Measurements from ENCODE around the gene AP3M1. TPM values are rescaled to one million over a fixed set of nuclear protein-coding genes. Genes with fewer than 3 reads are reported as not detected.
"Not testable (repeated sequence)": the region's sequence is repeated elsewhere in the genome, so short reads cannot be mapped to it uniquely, and the experiment has no call there.

The AP3M1 gene
- total RNA-seq, 2 donors from 2014 or later = 47.2 to 53.5 TPM

- Mint-ChIP-seq H3K27ac (no peak overlapping the region), H3K27me3 (ENCODE audit: insufficient read depth) (no peaks in the 10 kb centered on the region), H3K9me3 (no peaks in the 10 kb centered on the region), H3K4me3 (no peak overlapping the region), H3K4me1 (no peaks in the 10 kb centered on the region), H3K36me3 (ENCODE audit: low read depth) (peaks cover 32% of the 10 kb centered on the region)
- no peak for TF ChIP-seq CTCF (conservative IDR thresholded peaks at IDR 0.05)
- no peaks in the 10 kb centered on the region for H3K27me3 ChIP-seq (ENCODE audit: control insufficient read depth, insufficient read depth, low read length, poor library complexity, severe bottlenecking)
- no peaks in the 10 kb centered on the region for H3K4me1 ChIP-seq (ENCODE audit: control insufficient read depth, insufficient read depth, low read length)
- 84% methylated on average over 2 of the region's 2 CpGs; no CpG with 5 or more reads in 1 of the 2 experiments for WGBS, 2 experiments (ENCODE audit: insufficient coverage in 1 of 2, insufficient read length in 1 of 2)
- no peak overlapping the region for H3K4me3 ChIP-seq (ENCODE audit: low read length)
- H3K9me3 ChIP-seq (ENCODE audit: control insufficient read depth, low read length) = no peaks in the 10 kb centered on the region
- no peak for DNase-seq
- H3K9ac ChIP-seq (ENCODE audit: extremely low read depth, low read length, poor library complexity, severe bottlenecking) = no peak overlapping the region
- no peak overlapping the region for H3K27ac ChIP-seq (ENCODE audit: low read depth, low read length)
- peaks cover 32% of the 10 kb centered on the region for H3K36me3 ChIP-seq (ENCODE audit: control insufficient read depth, insufficient read depth, low read length)
These were observed 10.1 kb downstream of the AP3M1 start for GRCh38 chr10:74140553-74140952.

DNA sequence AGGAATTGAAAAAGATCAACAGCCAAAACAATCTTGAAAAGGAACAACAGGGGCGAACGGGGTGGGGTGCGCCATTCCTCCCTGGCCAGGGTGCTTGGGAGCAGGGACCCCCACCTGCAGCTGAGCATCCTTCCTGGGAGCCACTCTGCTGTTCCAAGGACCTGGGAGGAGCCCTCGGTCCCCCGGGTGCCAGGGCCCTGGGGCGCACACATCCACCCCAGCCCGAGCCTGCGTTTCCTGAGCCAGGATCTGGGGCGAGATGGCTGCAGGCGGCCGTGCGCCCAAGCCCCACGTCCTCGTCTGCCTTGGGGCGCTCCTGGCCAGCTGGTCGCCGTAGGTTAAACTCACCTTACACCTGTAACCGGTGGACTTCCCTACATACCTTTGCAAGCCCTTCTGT is 10.6 kb downstream of the AP3M1 start:
- H3K27ac ChIP-seq (ENCODE audit: low read depth, low read length) = no peak overlapping the region
- H3K9me3 Mint-ChIP-seq = no peaks in the 10 kb centered on the region
- no peak overlapping the region for H3K9ac ChIP-seq (ENCODE audit: extremely low read depth, low read length, poor library complexity, severe bottlenecking)
- H3K4me3 ChIP-seq (ENCODE audit: low read length) = no peak overlapping the region
- peaks cover 36% of the 10 kb centered on the region for H3K36me3 ChIP-seq (ENCODE audit: control insufficient read depth, insufficient read depth, low read length)
- WGBS, 2 experiments (ENCODE audit: insufficient coverage in 1 of 2, insufficient read length in 1 of 2) = 96 to 99% methylated on average over 14 to 18 of the region's 18 CpGs
- no peak for DNase-seq
- no peaks in the 10 kb centered on the region for H3K9me3 ChIP-seq (ENCODE audit: control insufficient read depth, low read length)
- H3K36me3 Mint-ChIP-seq (ENCODE audit: low read depth) = peaks cover 33% of the 10 kb centered on the region
- H3K4me1 ChIP-seq (ENCODE audit: control insufficient read depth, insufficient read depth, low read length) = no peaks in the 10 kb centered on the region
- no peaks in the 10 kb centered on the region for H3K27me3 Mint-ChIP-seq (ENCODE audit: insufficient read depth)
- no peak overlapping the region for H3K27ac Mint-ChIP-seq
- H3K4me1 Mint-ChIP-seq = no peaks in the 10 kb centered on the region
- no peak for TF ChIP-seq CTCF (conservative IDR thresholded peaks at IDR 0.05)
- H3K4me3 Mint-ChIP-seq = no peak overlapping the region
- H3K27me3 ChIP-seq (ENCODE audit: control insufficient read depth, insufficient read depth, low read length, poor library complexity, severe bottlenecking) = no peaks in the 10 kb centered on the region

GRCh38 chr10:74138596-74138995 is 12.0 kb downstream of the AP3M1 start:
- H3K9ac ChIP-seq (ENCODE audit: extremely low read depth, low read length, poor library complexity, severe bottlenecking); H3K27me3 Mint-ChIP-seq (ENCODE audit: insufficient read depth); H3K4me1 Mint-ChIP-seq; DNase-seq; H3K4me3 Mint-ChIP-seq; H3K27me3 ChIP-seq (ENCODE audit: control insufficient read depth, insufficient read depth, low read length, poor library complexity, severe bottlenecking); H3K4me1 ChIP-seq (ENCODE audit: control insufficient read depth, insufficient read depth, low read length); H3K27ac ChIP-seq (ENCODE audit: low read depth, low read length); H3K4me3 ChIP-seq (ENCODE audit: low read length); H3K9me3 ChIP-seq (ENCODE audit: control insufficient read depth, low read length); H3K9me3 Mint-ChIP-seq; H3K27ac Mint-ChIP-seq: not testable (repeated sequence)
- H3K36me3 ChIP-seq (ENCODE audit: control insufficient read depth, insufficient read depth, low read length) = peaks cover 49% of the 10 kb centered on the region
- WGBS, 2 experiments (ENCODE audit: insufficient coverage in 1 of 2, insufficient read length in 1 of 2) = 91% methylated on average over 5 of the region's 5 CpGs; no CpG with 5 or more reads in 1 of the 2 experiments
- H3K36me3 Mint-ChIP-seq (ENCODE audit: low read depth) = peaks cover 40% of the 10 kb centered on the region

- TF ChIP-seq CTCF (conservative IDR thresholded peaks at IDR 0.05) = peak; percentile 30
- no peak overlapping the region for H3K27ac Mint-ChIP-seq
- peaks cover 45% of the 10 kb centered on the region for H3K36me3 Mint-ChIP-seq (ENCODE audit: low read depth)
- H3K4me1 Mint-ChIP-seq = no peaks in the 10 kb centered on the region
- no peaks in the 10 kb centered on the region for H3K9me3 Mint-ChIP-seq
- 90 to 94% methylated on average over 1 to 5 of the region's 5 CpGs for WGBS, 2 experiments (ENCODE audit: insufficient coverage in 1 of 2, insufficient read length in 1 of 2)
- no peak overlapping the region for H3K4me3 Mint-ChIP-seq
- H3K4me1 ChIP-seq (ENCODE audit: control insufficient read depth, insufficient read depth, low read length) = no peaks in the 10 kb centered on the region
- H3K27ac ChIP-seq (ENCODE audit: low read depth, low read length) = no peak overlapping the region
- no peak overlapping the region for H3K4me3 ChIP-seq (ENCODE audit: low read length)
- no peaks in the 10 kb centered on the region for H3K27me3 ChIP-seq (ENCODE audit: control insufficient read depth, insufficient read depth, low read length, poor library complexity, severe bottlenecking)
- no peaks in the 10 kb centered on the region for H3K9me3 ChIP-seq (ENCODE audit: control insufficient read depth, low read length)
- H3K9ac ChIP-seq (ENCODE audit: extremely low read depth, low read length, poor library complexity, severe bottlenecking) = no peak overlapping the region
- peaks cover 55% of the 10 kb centered on the region for H3K36me3 ChIP-seq (ENCODE audit: control insufficient read depth, insufficient read depth, low read length)
- no peaks in the 10 kb centered on the region for H3K27me3 Mint-ChIP-seq (ENCODE audit: insufficient read depth)
- no peak for DNase-seq
These were observed 12.6 kb downstream of the AP3M1 start for GRCh38 chr10:74137992-74138391.
